Heart left ventricle (tissue), 16 donors: ENCODE measurements around the gene LARP4B. TPM values are rescaled to one million over a fixed set of nuclear protein-coding genes. Genes with fewer than 3 reads are reported as not detected.

Experiments used
- ATAC-seq, 4 donors: fragments of 200-7000 bp; cut with Tn5 transposase; one replicate each; pipeline ENCODE4 v1.9.1; 2020 to 2022; ENCODE audit warnings: moderate library complexity in 4 of 4, mild to moderate bottlenecking in 3 of 4, moderate number of reproducible peaks in 1 of 4
- DNase-seq, 5 donors: peaks; one replicate each; pipeline ENCODE4 v3.0.0-alpha.2; 2020
- H3K27ac ChIP-seq, 12 donors: fragments of 200-600 bp; sonication (generic) in 4 of 12; one replicate each; pipeline versions ENCODE4 v1.5.0 to v1.8.0; 2016 to 2022; ENCODE audit warnings: mild to moderate bottlenecking in 2 of 12
- H3K27me3 ChIP-seq, 9 donors: fragments of 200-600 bp; sonication (generic) in 2 of 9; one replicate each; pipeline versions ENCODE4 v1.5.1 to v1.8.0; 2016 to 2022; ENCODE audit warnings: mild to moderate bottlenecking in 3 of 9
- H3K36me3 ChIP-seq, 9 donors: fragments of 200-600 bp; sonication (generic) in 2 of 9; one replicate each; pipeline versions ENCODE4 v1.5.0 to v1.8.0; 2018 to 2022; ENCODE audit warnings: mild to moderate bottlenecking in 2 of 9
- H3K4me1 ChIP-seq, 12 donors: fragments of 200-600 bp; sonication (generic) in 4 of 12; one replicate each; pipeline versions ENCODE4 v1.5.0 to v1.8.0; 2016 to 2022; ENCODE audit warnings: mild to moderate bottlenecking in 3 of 12
- H3K4me3 ChIP-seq, 12 donors: fragments of 200-600 bp; sonication (generic) in 4 of 12; one replicate each; pipeline versions ENCODE4 v1.5.0 to v1.8.0; 2017 to 2022; ENCODE audit warnings: mild to moderate bottlenecking in 9 of 12, moderate library complexity in 4 of 12
- H3K9me3 ChIP-seq, 12 donors: fragments of 200-600 bp; sonication (generic) in 4 of 12; one replicate each; pipeline versions ENCODE4 v1.5.0 to v1.8.0; 2016 to 2022; ENCODE audit warnings: mild to moderate bottlenecking in 1 of 12
- CTCF ChIP-seq, 12 donors: fragments of 200-600 bp; sonication (generic) in 4 of 12; IDR thresholded peaks; one replicate each; pipeline versions ENCODE4 v1.5.0 to v1.8.0; 2018 to 2022; ENCODE audit warnings: antibody characterized with exemption in 12 of 12, mild to moderate bottlenecking in 5 of 12
- POLR2A ChIP-seq, 2 donors: fragments of 450-650 bp; IDR thresholded peaks; one replicate each; pipeline ENCODE4 v1.6.1; 2017; ENCODE audit warnings: antibody characterized with exemption in 2 of 2, mild to moderate bottlenecking in 2 of 2, moderate library complexity in 2 of 2
- whole genome bisulfite sequencing, 4 donors: extraction: QIAGEN DNeasy Blood & Tissue Kit in 2 of 4; methylation state at CpG; one replicate each; pipeline versions ENCODE4 v1.1.5 to v1.1.7; 2013 to 2018; 5-methylcytosine and 5-hydroxymethylcytosine counted together
- intact Hi-C, 10 donors: fragments of 100-400 bp; cut with DNase I; formaldehyde crosslinking; loops; one replicate each; pipeline versions ENCODE4 v1.11.1 to v1.14.2; 2022
- polyA plus RNA-seq, 2 donors: library from polyadenylated mRNA; stranded (reverse); fragments of 200-250 nt; gene quantifications; one replicate each; pipeline ENCODE4 v1.2.3, GENCODE V29; 2013
- total RNA-seq, 9 donors: library from RNA; depleted of rRNA in 2 of 9; stranded (reverse); fragments of >200 nt in 2 of 9; fragmentation: NEBNext Ultra II Directional in 3 of 9; extraction: Animal tissue kit (Norgen Biotek cat#: 25700) in 3 of 9; gene quantifications; one replicate each; pipeline versions ENCODE4 v1.1.0 to v1.2.4, GENCODE V29; 2016 to 2023
- donor health status: ischemic (EF 13 %, LVEDD 7.1; RV severe dilation, severe dysfunction).
- donor health status: healthy with polysubstance abuse.
- donor health status: DM: no; HTN: yes; CAD: no.
- donor health status: DM: no; HTN: no; CAD: no.
- donor health status: ischemic (EF 25% LVEDD 6.9; RV normal size, moderate dysfunction).
- donor health status: ischemic (EF 25% LVEDD 5.7; RV mildly dilated, moderate dysfunction).
- donor health status: healthy.
- donor health status: DM: yes; HTN: yes; CAD: no.
- donor health status: ischemic (EF 35%, LVEDD 5.7; RV mildly dilated, moderate dysfunction).
- donor health status: nonischemic (EF 11% LVEDD 7.7; RV severe dilation, severe dysfunction).
- donor health status: DM: yes; HTN: yes; CAD: no.
- donor health status: PGD.
- donor health status: ischemic (EF 29% LVEDD 5.4; RV normal size, mild dysfunction).
- donor health status: nonischemic (EF 23%, LVEDD 6.1; RV moderate dilation, normal function).

Gene LARP4B
- total and polyA plus RNA-seq, 11 donors: 20.1 to 81.1 (median 63.0) TPM

GRCh38 chr10:759898-760477 lies 171.5 kb downstream of the LARP4B start:
- no peaks in the 10 kb centered on the region for H3K4me1 ChIP-seq
- WGBS, 4 donors: 68 to 84% (median 78%) methylated on average over 4 to 5 of the region's 5 CpGs
- H3K36me3 ChIP-seq: no peaks in the 10 kb centered on the region
- DNase-seq (peak in 1 of 5 donors; percentile 4), ATAC-seq (no peak)
- peaks cover 0 to 52% (median 23%) of the 10 kb centered on the region in 12 donors for H3K9me3 ChIP-seq
- H3K4me3 ChIP-seq: no peak overlapping the region
- TF ChIP-seq CTCF (IDR thresholded peaks at IDR 0.05) (no peak), POLR2A (IDR thresholded peaks at IDR 0.05) (no peak)
- no peaks in the 10 kb centered on the region for H3K27me3 ChIP-seq
- H3K27ac ChIP-seq: no peak overlapping the region
- intact Hi-C loops: no loop called here

Other genes starting within 250 kb of the LARP4B start
- 10 to 100 TPM; 23.2 to 43.1 (median 30.3) TPM for gene DIP2C, start 242.0 kb downstream of the LARP4B start, total RNA-seq
- gene DIP2C, start 242.0 kb downstream of the LARP4B start, polyA plus RNA-seq: 10 to 100 TPM in 1 of 2 donors, 1 to 10 TPM in 1; 7.4 to 18.4 TPM
- 10 to 100 TPM; 13.5 to 31.8 (median 28.8) TPM for gene GTPBP4, start 56.7 kb upstream of the LARP4B start, total RNA-seq
- 10 to 100 TPM; 13.3 to 52.0 TPM for gene GTPBP4, start 56.7 kb upstream of the LARP4B start, polyA plus RNA-seq
- under 1 TPM in 6 of 9 donors, not detected in 3; 0.18 to 0.72 (median 0.31) TPM for gene IDI2, start 94.2 kb upstream of the LARP4B start, total RNA-seq
- gene IDI2, start 94.2 kb upstream of the LARP4B start, polyA plus RNA-seq: under 1 TPM in 1 of 2 donors, not detected in 1; 0.19 TPM
- gene IDI1, start 117.4 kb upstream of the LARP4B start, total RNA-seq: 10 to 100 TPM; 13.7 to 29.8 (median 18.4) TPM
- gene IDI1, start 117.4 kb upstream of the LARP4B start, polyA plus RNA-seq: 10 to 100 TPM in 1 of 2 donors, 1 to 10 TPM in 1; 9.1 to 44.8 TPM
- 10 to 100 TPM; 22.6 to 43.3 (median 30.7) TPM for gene WDR37, start 124.7 kb upstream of the LARP4B start, total RNA-seq
- gene WDR37, start 124.7 kb upstream of the LARP4B start, polyA plus RNA-seq: 10 to 100 TPM in 1 of 2 donors, 1 to 10 TPM in 1; 8.4 to 16.0 TPM